Fibroblast of lung (primary cell): ENCODE results near the gene RPS4Y1. TPM values are rescaled to one million over a fixed set of nuclear protein-coding genes. Genes with fewer than 3 reads are reported as not detected.
A peak's percentile ranks its signal among the peaks of the same experiment; 100 is the strongest.

Experiments
- DNase-seq, 2 donors: peaks; one replicate each; pipeline versions ENCODE4 v3.0.0 to v3.0.0-alpha.2; 2010; ENCODE audit warnings: low read depth in 2 of 2
- H2AFZ ChIP-seq: 2 replicates; pipeline ENCODE4 v1.5.1; 2012; ENCODE audit warnings: low read length, control low read depth, inconsistent platforms
- H3K27ac ChIP-seq: 2 replicates; pipeline ENCODE4 v1.5.1; 2011; ENCODE audit warnings: low read length, control low read depth; ENCODE audit not compliant: insufficient read depth
- H3K27me3 ChIP-seq: 2 replicates; pipeline ENCODE4 v1.5.1; 2011; ENCODE audit warnings: mild to moderate bottlenecking, low read length; ENCODE audit not compliant: control insufficient read depth, insufficient read depth
- H3K36me3 ChIP-seq: 2 replicates; pipeline ENCODE4 v1.5.1; 2011; ENCODE audit warnings: low read length; ENCODE audit not compliant: control insufficient read depth, insufficient read depth
- H3K4me1 ChIP-seq: 2 replicates; pipeline ENCODE4 v1.5.1; 2011; ENCODE audit warnings: low read length; ENCODE audit not compliant: control insufficient read depth, insufficient read depth; ENCODE audit errors: extremely low read depth
- H3K4me2 ChIP-seq: 2 replicates; pipeline ENCODE4 v1.5.1; 2011; ENCODE audit warnings: low read length, control low read depth; ENCODE audit not compliant: insufficient read depth; ENCODE audit errors: extremely low read depth
- H3K4me3 ChIP-seq, 4 experiments: fragments of 200-600 bp in 1 of 4; sonication (generic) in 1 of 4; replicated peaks in 1 of 4; 2 replicates each; pipeline ENCODE4 v1.5.1; 2011 to 2016; ENCODE audit warnings: low read length in 4 of 4, low read depth in 3 of 4, mild to moderate bottlenecking in 3 of 4, control low read depth in 2 of 4, inconsistent platforms in 1 of 4, mixed read lengths in 1 of 4; ENCODE audit not compliant: insufficient read depth in 1 of 4; ENCODE audit errors: control extremely low read depth in 1 of 4
- H3K79me2 ChIP-seq: 2 replicates; pipeline ENCODE4 v1.5.1; 2012; ENCODE audit warnings: mild to moderate bottlenecking, low read length, inconsistent platforms; ENCODE audit not compliant: control insufficient read depth, insufficient read depth
- H3K9ac ChIP-seq: 2 replicates; pipeline ENCODE4 v1.5.1; 2011; ENCODE audit warnings: mild to moderate bottlenecking, low read length, control low read depth; ENCODE audit not compliant: insufficient read depth
- H3K9me3 ChIP-seq: 2 replicates; pipeline ENCODE4 v1.5.1; 2012; ENCODE audit warnings: low read depth, low read length; ENCODE audit not compliant: control insufficient read depth, insufficient read depth
- H4K20me1 ChIP-seq: 2 replicates; pipeline ENCODE4 v1.5.1; 2011; ENCODE audit warnings: low read length; ENCODE audit not compliant: control insufficient read depth, insufficient read depth; ENCODE audit errors: extremely low read depth
- CTCF ChIP-seq, 2 donors: IDR thresholded peaks in 1 of 2; conservative IDR thresholded peaks in 1 of 2; 1 replicate in 1 of 2; 2 replicates in 1 of 2; pipeline ENCODE4 v1.5.1; 2011 to 2012; ENCODE audit warnings: low read length in 2 of 2, control low read depth in 1 of 2, inconsistent platforms in 1 of 2, low read depth in 1 of 2, mild to moderate bottlenecking in 1 of 2
- EZH2 ChIP-seq: IDR thresholded peaks from 2 replicates; pipeline ENCODE4 v1.5.1; 2012; ENCODE audit warnings: low read length, control low read depth, mild to moderate bottlenecking; ENCODE audit errors: missing control alignments
- polyA plus RNA-seq, 2 donors: library from polyadenylated mRNA; depleted of rRNA in 1 of 2; stranded (reverse) in 1 of 2; unstranded in 1 of 2; fragments of >200 nt; gene quantifications; 2 replicates each; pipeline ENCODE4 v1.2.1, GENCODE V29; 2011 to 2012; ENCODE audit warnings: missing spikeins in 1 of 2
- total RNA-seq: library from RNA; depleted of rRNA; stranded (reverse); fragments of >200 nt; gene quantifications from 2 replicates; pipeline ENCODE4 v1.2.1, GENCODE V29; 2014

The RPS4Y1 gene
- total and polyA plus RNA-seq, 2 donors (not counting 1 experiment from before 2014, with no cell fraction given), result 813 TPM; not detected in 1

GRCh38 chrY:2828497-2828896, 12.9 kb upstream of the RPS4Y1 start:
- Histone ChIP-seq H3K4me2 (no peak overlapping the region), H3K27me3 (no peaks in the 10 kb centered on the region), H2AFZ (no peak overlapping the region), H4K20me1 (no peaks in the 10 kb centered on the region), H3K36me3 (no peaks in the 10 kb centered on the region), H3K9ac (no peak overlapping the region), H3K9me3 (no peaks in the 10 kb centered on the region), H3K79me2 (no peaks in the 10 kb centered on the region), H3K27ac (no peak overlapping the region), H3K4me3 (no peak overlapping the region), H3K4me1 (no peaks in the 10 kb centered on the region)
- TF ChIP-seq CTCF (conservative IDR thresholded peaks at IDR 0.05 in 1 of 2, IDR thresholded peaks at IDR 0.05 in 1 of 2; ENCODE audit: low read depth in 1 of 2, low read length in 2 of 2) (no peak), EZH2 (no peak)
- DNase-seq, result no peak

DNA sequence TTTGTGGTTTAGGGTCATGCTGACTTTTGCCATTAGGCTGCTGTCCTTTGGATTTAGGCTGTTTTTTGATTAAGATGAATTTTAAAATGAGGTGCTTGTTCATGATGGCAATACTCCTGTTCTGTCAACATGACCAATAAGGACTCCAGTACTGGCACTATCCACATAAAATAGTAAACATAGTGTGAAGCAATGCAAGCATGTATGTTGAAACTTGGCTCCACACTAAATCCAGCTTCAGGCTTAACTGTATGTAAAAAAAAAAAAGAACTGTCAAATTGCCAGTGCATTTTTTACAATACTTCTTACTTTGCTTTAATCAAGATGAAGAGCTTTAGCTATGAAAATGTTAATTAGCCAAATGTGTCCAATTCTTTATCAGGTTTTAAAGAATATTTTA, 6.2 kb upstream of the RPS4Y1 start:
- Histone ChIP-seq H3K4me2 (no peak overlapping the region), H3K36me3 (no peaks in the 10 kb centered on the region), H2AFZ (no peak overlapping the region), H3K9me3 (no peaks in the 10 kb centered on the region), H3K9ac (no peak overlapping the region), H3K27ac (no peak overlapping the region), H3K79me2 (no peaks in the 10 kb centered on the region), H4K20me1 (no peaks in the 10 kb centered on the region), H3K4me1 (no peaks in the 10 kb centered on the region), H3K4me3 (no peak overlapping the region), H3K27me3 (no peaks in the 10 kb centered on the region)
- TF ChIP-seq EZH2, result no peak
- TF ChIP-seq CTCF (conservative IDR thresholded peaks at IDR 0.05 in 1 of 2, IDR thresholded peaks at IDR 0.05 in 1 of 2; ENCODE audit: low read depth in 1 of 2, low read length in 2 of 2), result no peak
- peak in 1 of 2 donors; percentile 12 for DNase-seq

DNA sequence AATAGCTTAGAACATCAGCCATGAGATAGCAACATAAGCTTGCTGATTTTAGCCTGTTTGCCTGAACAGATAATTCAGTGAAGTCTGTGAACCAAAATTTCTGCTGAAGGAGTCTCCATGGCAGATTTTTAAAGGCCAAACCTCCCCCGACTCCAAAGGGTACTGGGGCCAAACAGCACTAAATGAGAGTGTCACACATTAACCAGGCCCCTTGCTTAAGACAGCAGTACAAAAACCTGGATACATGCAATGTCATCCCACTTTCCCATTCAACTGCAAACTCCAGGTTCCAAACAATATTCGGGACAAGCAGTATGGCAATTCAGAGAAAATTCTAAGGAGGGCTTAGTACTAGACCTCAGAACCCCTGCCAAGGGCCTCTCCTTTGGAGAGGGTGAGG, 4.3 kb upstream of the RPS4Y1 start:
- no peak overlapping the region for H3K9ac ChIP-seq
- H3K27me3 ChIP-seq, result no peaks in the 10 kb centered on the region
- TF ChIP-seq CTCF (conservative IDR thresholded peaks at IDR 0.05 in 1 of 2, IDR thresholded peaks at IDR 0.05 in 1 of 2; ENCODE audit: low read depth in 1 of 2, low read length in 2 of 2) (no peak), EZH2 (no peak)
- no peaks in the 10 kb centered on the region for H3K36me3 ChIP-seq
- no peaks in the 10 kb centered on the region for H4K20me1 ChIP-seq
- H3K4me1 ChIP-seq, result no peaks in the 10 kb centered on the region
- H2AFZ ChIP-seq, result no peak overlapping the region
- H3K9me3 ChIP-seq, result no peaks in the 10 kb centered on the region
- no peak for DNase-seq
- H3K79me2 ChIP-seq, result peaks cover under 1% of the 10 kb centered on the region
- no peak overlapping the region for H3K27ac ChIP-seq
- H3K4me3 ChIP-seq, result no peak overlapping the region
- H3K4me2 ChIP-seq, result no peak overlapping the region
